GM18951 (cell line): ENCODE data around the gene EMC7.

Experiments used
- POLR2A ChIP-seq: IDR thresholded peaks from 4 replicates; pipeline ENCODE4 v1.6.1; 2011; ENCODE audit warnings: mild to moderate bottlenecking; ENCODE audit not compliant: insufficient read length, insufficient read depth; ENCODE audit errors: extremely low read depth
- in situ Hi-C: fragments of 300-500 bp; cut with MboI; formaldehyde crosslinking; loops from one replicate; pipeline ENCODE4 v1.12.0; 2022; ENCODE audit warnings: low sequenced_read_pairs, mixed read lengths, inconsistent platforms; ENCODE audit not compliant: unreplicated experiment

The EMC7 gene

DNA sequence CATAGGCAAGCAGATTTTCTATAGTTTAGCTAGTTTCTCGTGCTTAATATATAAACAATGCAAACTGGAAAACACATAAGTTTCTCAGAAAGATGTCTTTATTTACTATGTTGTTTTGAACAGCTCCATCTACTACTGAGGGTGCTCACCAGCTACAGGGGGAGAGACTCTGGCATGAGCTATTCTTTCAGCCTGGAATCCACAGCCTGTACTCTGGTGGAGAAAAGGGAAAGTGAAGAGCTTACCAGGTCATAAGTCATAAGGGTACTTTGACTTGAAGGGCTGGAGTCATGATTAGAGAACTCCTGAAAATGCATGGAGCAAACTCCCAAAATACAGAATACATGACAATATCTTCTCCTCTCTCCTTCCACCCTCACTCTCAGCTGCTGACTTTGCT is 58.3 kb downstream of the EMC7 start:
- in situ Hi-C loops: no loop called here

DNA sequence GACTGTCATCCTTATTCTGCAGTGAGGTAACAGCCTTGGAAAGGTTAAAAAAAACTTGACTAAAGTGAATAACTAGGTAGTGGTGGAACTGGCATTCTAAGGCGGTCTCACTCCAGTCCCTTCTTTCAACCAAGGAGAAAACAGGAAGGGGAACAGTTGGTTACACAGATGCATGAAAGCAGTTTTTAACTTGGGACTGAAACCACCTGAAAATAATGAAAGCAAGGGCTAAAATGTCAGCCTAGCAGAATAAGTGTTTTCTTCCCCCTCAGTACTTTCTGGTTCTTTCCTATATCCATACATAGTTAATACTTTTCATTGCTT is 61.9 kb downstream of the EMC7 start:
- no peak for TF ChIP-seq POLR2A
- in situ Hi-C loops: no loop called here

More for the DNA sequence above, 58.3 kb downstream of the EMC7 start:
- no peak for TF ChIP-seq POLR2A

DNA sequence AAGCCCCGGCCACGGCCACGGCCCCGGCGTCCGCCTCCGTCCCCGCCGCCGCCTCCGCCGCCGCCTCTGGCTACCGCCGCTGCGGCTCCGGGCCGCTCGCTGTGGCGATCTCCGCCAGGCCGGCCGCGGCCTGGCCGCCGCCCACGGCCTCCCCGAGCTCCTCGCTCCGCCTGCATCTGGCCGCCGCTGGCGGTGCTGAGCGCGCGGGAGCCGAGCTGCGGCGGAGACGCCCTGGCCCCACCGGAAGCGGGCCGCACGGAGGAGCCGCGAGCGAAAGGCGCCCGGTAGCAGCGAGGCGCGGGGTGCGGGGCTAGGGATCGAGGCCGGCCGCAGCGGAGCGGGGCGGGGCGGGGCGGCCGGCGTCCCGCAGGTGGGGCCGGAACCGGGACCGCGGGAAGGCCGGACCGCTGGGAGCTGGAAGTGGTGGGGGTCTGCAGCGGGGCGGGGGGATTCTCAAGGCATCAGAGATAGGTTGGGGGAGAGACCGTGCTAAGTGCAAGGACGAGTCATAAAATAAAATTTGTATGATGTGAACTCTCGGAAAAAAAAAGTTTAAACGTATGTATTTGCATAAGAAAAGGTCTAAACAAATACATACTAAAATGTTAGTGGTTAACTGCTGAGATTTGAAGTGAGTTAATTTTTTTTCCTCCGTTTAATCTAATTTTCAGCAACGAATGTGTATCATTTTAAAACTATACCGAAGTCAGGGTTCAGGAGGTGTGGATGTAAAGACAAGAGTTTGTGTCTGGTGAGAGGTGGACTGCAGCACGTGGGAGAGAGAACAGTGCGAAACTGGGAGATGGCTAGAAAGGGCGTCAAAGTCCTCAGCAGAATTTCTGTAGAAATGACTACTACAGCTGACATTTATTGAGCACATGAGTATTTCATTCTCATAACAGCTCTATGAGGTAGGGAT is 62.5 kb downstream of the EMC7 start, which contains the start of gene AVEN:
Gene AVEN, minus strand, starts transcription at position 334 of the 919 bp plus-strand sequence. Its CDS starts 158 bp downstream, at position 176.
- no peak for TF ChIP-seq POLR2A
- in situ Hi-C loops: no loop called here

DNA sequence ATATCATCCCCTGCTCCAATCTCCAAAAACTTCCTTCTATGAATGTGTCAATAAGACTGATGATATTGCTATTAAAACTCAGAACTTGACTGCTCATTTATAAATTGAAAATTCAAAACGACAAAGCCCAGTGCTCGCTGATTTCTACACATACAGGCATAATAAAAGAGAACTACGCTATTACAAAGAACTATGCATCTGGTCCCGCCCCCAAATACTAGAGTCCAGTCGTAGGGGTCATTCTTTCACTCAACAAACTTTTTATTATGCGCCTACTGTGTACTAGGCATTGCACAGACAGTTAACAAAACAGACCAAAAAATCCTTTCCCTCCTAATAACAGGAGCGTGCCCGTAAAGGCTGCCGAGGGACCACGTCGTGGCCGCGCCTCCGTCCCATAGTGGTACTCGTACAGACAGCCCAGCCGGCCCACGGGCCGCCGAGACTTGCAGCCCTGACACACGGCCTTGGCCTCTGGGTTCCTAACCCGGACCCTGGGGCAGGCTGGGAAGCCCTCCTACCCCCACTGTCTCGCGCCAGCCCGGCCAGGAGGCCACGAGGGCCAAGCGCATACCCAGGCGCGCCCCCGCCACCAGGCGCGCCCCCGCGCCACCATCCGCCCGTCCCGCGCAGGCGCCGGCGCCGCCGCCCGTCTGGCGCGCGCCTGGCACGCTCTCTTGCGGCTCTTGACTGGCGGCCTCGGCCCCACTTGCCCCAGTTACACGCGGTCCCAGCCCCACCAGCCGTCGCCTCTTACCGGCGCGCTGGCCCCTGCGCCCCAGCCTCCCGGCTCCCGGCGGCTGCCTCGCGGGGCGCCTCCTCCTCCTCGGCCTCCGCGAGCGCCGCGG is 63.4 kb downstream of the EMC7 start:
- in situ Hi-C loops: no loop called here
- peak; percentile 91 for TF ChIP-seq POLR2A
